ENCODE measurements around the gene GSTP1. TPM values are rescaled to one million over a fixed set of nuclear protein-coding genes. Genes with fewer than 3 reads are reported as not detected.
"Not testable (repeated sequence)": the region's sequence is repeated elsewhere in the genome, so short reads cannot be mapped to it uniquely, and the experiment has no call there.

Gene GSTP1
- total RNA-seq, 1 donor from 2014 or later: 393 TPM

- no peak for DNase-seq (ENCODE audit: missing footprints)
- intact Hi-C loops (cut with DNase I): loop anchor here (5.0 kb wide), 2 partner anchors 37 to 102 kb away; partner anchors contain the start of genes CDK2AP2 and PITPNM1
- no peak for ATAC-seq
Measured at GRCh38 chr11:67609316-67609715, 25.7 kb downstream of the GSTP1 start.

- intact Hi-C loops (cut with DNase I): no loop called here
- ATAC-seq (no peak), DNase-seq (ENCODE audit: missing footprints) (no peak)
Measured at GRCh38 chr11:67610302-67610868, 26.8 kb downstream of the GSTP1 start.

GRCh38 chr11:67611165-67611564 lies 27.6 kb downstream of the GSTP1 start:
- ATAC-seq (no peak), DNase-seq (ENCODE audit: missing footprints) (no peak)
- intact Hi-C loops (cut with DNase I): no loop called here

GRCh38 chr11:67611704-67612587 lies 28.3 kb downstream of the GSTP1 start:
- intact Hi-C loops (cut with DNase I): no loop called here
- no peak for DNase-seq (ENCODE audit: missing footprints)
- no peak for ATAC-seq

GRCh38 chr11:67612751-67613150 lies 29.1 kb downstream of the GSTP1 start:
- ATAC-seq: no peak
- intact Hi-C loops (cut with DNase I): no loop called here
- no peak for DNase-seq (ENCODE audit: missing footprints)

GRCh38 chr11:67613313-67613959 lies 29.8 kb downstream of the GSTP1 start:
- peak; percentile 6 for ATAC-seq
- DNase-seq (ENCODE audit: missing footprints): no peak
- intact Hi-C loops (cut with DNase I): no loop called here

- DNase-seq (ENCODE audit: missing footprints): no peak
Measured at GRCh38 chr11:67613960-67614715, 30.5 kb downstream of the GSTP1 start.

GRCh38 chr11:67614730-67615714 lies 31.4 kb downstream of the GSTP1 start:
- ATAC-seq: peak; percentile 35
- intact Hi-C loops (cut with DNase I): no loop called here
- no peak for DNase-seq (ENCODE audit: missing footprints)

More at GRCh38 chr11:67613960-67614715, 30.5 kb downstream of the GSTP1 start:
- ATAC-seq: peak; percentile 45
- intact Hi-C loops (cut with DNase I): no loop called here

- intact Hi-C loops (cut with DNase I): no loop called here
- ATAC-seq: peak; percentile 4
Measured at GRCh38 chr11:67615728-67616430, 32.3 kb downstream of the GSTP1 start.

GRCh38 chr11:67616431-67617242 lies 33.0 kb downstream of the GSTP1 start:
- intact Hi-C loops (cut with DNase I): no loop called here
- DNase-seq (ENCODE audit: missing footprints) (no peak), ATAC-seq (peak; percentile 33)

More at GRCh38 chr11:67615728-67616430, 32.3 kb downstream of the GSTP1 start:
- DNase-seq (ENCODE audit: missing footprints): no peak

- peak; percentile 21 for ATAC-seq
Measured at GRCh38 chr11:67617243-67617953, 33.8 kb downstream of the GSTP1 start.

GRCh38 chr11:67618901-67619659 lies 35.5 kb downstream of the GSTP1 start:
- ATAC-seq; intact Hi-C loops (cut with DNase I); DNase-seq (ENCODE audit: missing footprints): not testable (repeated sequence)

More at GRCh38 chr11:67617243-67617953, 33.8 kb downstream of the GSTP1 start:
- DNase-seq (ENCODE audit: missing footprints): no peak
- intact Hi-C loops (cut with DNase I): no loop called here

GRCh38 chr11:67619683-67620618 lies 36.3 kb downstream of the GSTP1 start:
- DNase-seq (ENCODE audit: missing footprints); intact Hi-C loops (cut with DNase I); ATAC-seq: not testable (repeated sequence)

- ATAC-seq; intact Hi-C loops (cut with DNase I); DNase-seq (ENCODE audit: missing footprints): not testable (repeated sequence)
Measured at GRCh38 chr11:67620621-67621020, 37.0 kb downstream of the GSTP1 start.

Measured in Right ventricle myocardium inferior (tissue), 1 donor.